Mesothelial cell of epicardium (in vitro differentiated cells): ENCODE data around the gene TM4SF18. TPM values are rescaled to one million over a fixed set of nuclear protein-coding genes. Genes with fewer than 3 reads are reported as not detected.

ENCODE experiments used
- DNase-seq, 2 experiments: peaks; one replicate each; pipeline ENCODE4 v3.0.0; 2021; ENCODE audit warnings: low spot score in 2 of 2; ENCODE audit not compliant: unreplicated experiment in 2 of 2
- H3K27ac Mint-ChIP-seq: 2 replicates; pipeline ENCODE4 v1.8.0; 2021; ENCODE audit warnings: mixed read lengths
- H3K27me3 Mint-ChIP-seq: 2 replicates; pipeline ENCODE4 v1.8.0; 2021; ENCODE audit warnings: low read depth, mixed read lengths
- H3K36me3 Mint-ChIP-seq: 2 replicates; pipeline ENCODE4 v1.8.0; 2021; ENCODE audit warnings: mixed read lengths
- H3K4me1 Mint-ChIP-seq: 2 replicates; pipeline ENCODE4 v1.8.0; 2021; ENCODE audit warnings: mixed read lengths
- H3K4me3 Mint-ChIP-seq: 2 replicates; pipeline ENCODE4 v1.8.0; 2021; ENCODE audit warnings: mild to moderate bottlenecking, moderate library complexity, mixed read lengths
- H3K9me3 Mint-ChIP-seq: 2 replicates; pipeline ENCODE4 v1.8.0; 2021; ENCODE audit warnings: mixed read lengths
- total RNA-seq: library from RNA; stranded (reverse); gene quantifications from 3 replicates; pipeline ENCODE4 v1.2.1, GENCODE V29; 2021
- TF ChIP-seq, protein P1 (sequence below): fragments of 200-600 bp; sonication (generic); IDR thresholded peaks from one replicate; pipeline ENCODE4 v1.5.0; 2021; ENCODE audit warnings: antibody characterized with exemption; ENCODE audit not compliant: unreplicated experiment

Gene TM4SF18
- total RNA-seq, 1 donor from 2014 or later, result 0.13 TPM

DNA sequence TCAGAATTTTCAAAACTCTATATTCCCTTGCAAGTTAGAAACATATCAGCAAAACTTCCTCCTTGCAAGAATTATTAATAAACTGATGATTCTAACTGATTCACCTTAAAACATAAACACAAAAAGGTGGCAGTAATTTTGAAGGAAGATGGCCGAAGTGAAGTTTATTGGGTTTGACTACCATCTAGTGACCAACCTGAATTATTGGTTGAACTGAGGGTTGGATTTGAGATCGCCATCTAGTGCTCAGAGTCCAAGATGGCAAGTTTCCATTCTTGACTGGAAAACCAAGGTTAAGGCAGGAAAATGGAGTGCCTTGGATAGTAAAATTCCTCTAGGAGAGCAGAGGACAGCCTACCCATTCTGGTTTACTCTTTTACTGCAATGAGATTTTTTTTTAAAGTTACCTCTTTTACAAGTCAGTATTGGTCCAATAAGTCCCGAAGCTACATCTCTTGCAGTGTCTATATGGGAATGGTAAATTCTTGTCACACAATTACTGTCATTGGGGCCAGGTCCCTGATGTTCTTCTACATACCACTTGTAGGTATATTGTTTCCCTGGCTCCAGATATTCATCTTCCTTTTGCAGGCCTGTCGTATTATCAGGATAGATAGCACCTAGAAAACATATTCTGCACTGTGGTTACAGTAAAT is 60.2 kb downstream of the TM4SF18 start:
- no peak for DNase-seq
- H3K36me3 Mint-ChIP-seq, result no peaks in the 10 kb centered on the region
- H3K4me3 Mint-ChIP-seq, result no peak overlapping the region
- H3K27ac Mint-ChIP-seq, result peak overlapping the region; percentile 55
- TF ChIP-seq, protein P1, sequence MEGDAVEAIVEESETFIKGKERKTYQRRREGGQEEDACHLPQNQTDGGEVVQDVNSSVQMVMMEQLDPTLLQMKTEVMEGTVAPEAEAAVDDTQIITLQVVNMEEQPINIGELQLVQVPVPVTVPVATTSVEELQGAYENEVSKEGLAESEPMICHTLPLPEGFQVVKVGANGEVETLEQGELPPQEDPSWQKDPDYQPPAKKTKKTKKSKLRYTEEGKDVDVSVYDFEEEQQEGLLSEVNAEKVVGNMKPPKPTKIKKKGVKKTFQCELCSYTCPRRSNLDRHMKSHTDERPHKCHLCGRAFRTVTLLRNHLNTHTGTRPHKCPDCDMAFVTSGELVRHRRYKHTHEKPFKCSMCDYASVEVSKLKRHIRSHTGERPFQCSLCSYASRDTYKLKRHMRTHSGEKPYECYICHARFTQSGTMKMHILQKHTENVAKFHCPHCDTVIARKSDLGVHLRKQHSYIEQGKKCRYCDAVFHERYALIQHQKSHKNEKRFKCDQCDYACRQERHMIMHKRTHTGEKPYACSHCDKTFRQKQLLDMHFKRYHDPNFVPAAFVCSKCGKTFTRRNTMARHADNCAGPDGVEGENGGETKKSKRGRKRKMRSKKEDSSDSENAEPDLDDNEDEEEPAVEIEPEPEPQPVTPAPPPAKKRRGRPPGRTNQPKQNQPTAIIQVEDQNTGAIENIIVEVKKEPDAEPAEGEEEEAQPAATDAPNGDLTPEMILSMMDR, result peak; percentile 76
- no peaks in the 10 kb centered on the region for H3K27me3 Mint-ChIP-seq
- peaks cover 45% of the 10 kb centered on the region for H3K4me1 Mint-ChIP-seq
- H3K9me3 Mint-ChIP-seq, result no peaks in the 10 kb centered on the region

DNA sequence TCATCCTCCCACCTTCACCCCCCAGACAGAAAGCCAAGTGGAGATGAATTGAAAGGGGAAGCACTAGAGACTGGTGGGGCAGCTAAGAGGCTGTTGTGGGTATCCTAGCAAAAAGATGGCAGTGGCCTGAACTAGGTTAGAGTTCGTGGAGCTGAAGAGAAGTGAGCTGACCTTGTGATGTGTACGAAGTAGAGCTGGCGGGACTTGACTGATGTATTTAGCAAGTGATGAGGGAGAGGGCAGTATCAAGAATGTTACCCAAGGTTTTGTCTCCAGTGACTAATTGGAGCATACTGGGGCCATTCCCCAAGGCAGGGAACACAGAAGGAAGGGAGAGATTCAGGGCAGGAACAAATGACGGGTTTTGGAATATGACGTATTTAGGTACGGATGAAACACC is 61.8 kb downstream of the TM4SF18 start:
- no peak for DNase-seq
- Mint-ChIP-seq H3K27me3 (no peaks in the 10 kb centered on the region), H3K36me3 (no peaks in the 10 kb centered on the region), H3K9me3 (no peaks in the 10 kb centered on the region), H3K27ac (no peak overlapping the region), H3K4me1 (peaks cover 41% of the 10 kb centered on the region), H3K4me3 (no peak overlapping the region)
- TF ChIP-seq, protein P1, result no peak

DNA sequence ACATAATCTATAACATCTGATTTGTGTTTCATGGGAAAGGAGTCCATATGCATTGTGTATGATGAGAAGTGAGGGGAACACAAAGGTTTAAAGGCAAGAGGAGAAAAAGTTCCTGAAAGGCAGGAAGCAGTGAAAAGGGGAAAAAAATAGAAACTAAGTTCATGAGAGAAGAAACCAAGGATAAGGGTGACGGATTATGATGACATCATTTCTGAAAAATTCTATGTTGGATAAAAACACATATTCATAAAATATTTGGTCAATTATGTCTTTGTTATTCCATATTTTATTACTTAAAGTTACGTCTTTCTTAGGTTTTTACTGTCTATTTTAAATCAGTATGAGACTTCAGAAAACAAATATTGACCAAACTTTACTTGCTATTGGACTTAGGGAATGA is 63.3 kb downstream of the TM4SF18 start:
- H3K36me3 Mint-ChIP-seq, result no peaks in the 10 kb centered on the region
- H3K27ac Mint-ChIP-seq, result peak overlapping the region; percentile 36
- H3K4me3 Mint-ChIP-seq, result no peak overlapping the region
- H3K4me1 Mint-ChIP-seq, result peaks cover 39% of the 10 kb centered on the region
- TF ChIP-seq, protein P1, result no peak
- no peak for DNase-seq
- no peaks in the 10 kb centered on the region for H3K27me3 Mint-ChIP-seq
- no peaks in the 10 kb centered on the region for H3K9me3 Mint-ChIP-seq

DNA sequence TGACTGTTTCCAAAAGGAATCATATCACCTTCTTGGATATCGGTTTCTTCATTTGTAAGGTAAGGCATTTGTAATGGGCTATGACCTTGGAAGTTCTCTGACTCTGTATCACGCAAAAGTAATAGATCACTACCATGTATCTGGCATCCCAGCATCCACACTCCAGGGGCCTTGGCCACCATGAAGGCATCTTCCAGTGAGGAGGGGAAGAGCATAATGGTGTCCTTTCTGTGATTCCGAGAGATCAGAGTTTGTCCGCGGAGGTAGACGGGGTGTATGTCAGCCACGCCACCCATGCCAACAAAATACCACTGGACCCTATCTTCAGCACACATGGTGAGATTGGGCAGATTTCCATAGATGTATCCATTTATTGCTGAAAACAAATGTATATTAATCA is 63.7 kb downstream of the TM4SF18 start:
- Mint-ChIP-seq H3K4me3 (no peak overlapping the region), H3K27me3 (no peaks in the 10 kb centered on the region)
- DNase-seq, result no peak

More for the DNA sequence above, 63.7 kb downstream of the TM4SF18 start:
- Mint-ChIP-seq H3K27ac (no peak overlapping the region), H3K36me3 (no peaks in the 10 kb centered on the region), H3K4me1 (peaks cover 37% of the 10 kb centered on the region), H3K9me3 (no peaks in the 10 kb centered on the region)
- TF ChIP-seq, protein P1, result no peak

Other genes starting within 250 kb of the TM4SF18 start
- gene HLTF, start 247.1 kb downstream of the TM4SF18 start, total RNA-seq, result 42.0 to 48.4 TPM (median 44.2 TPM) in 3 replicates
- gene HPS3, start 204.0 kb downstream of the TM4SF18 start, total RNA-seq, result 28.6 to 30.8 TPM (median 29.7 TPM) in 3 replicates
- 22.6 to 28.4 TPM (median 24.2 TPM) in 3 replicates for gene CP, start 111.8 kb downstream of the TM4SF18 start, total RNA-seq
- 39.2 to 52.2 TPM (median 43.5 TPM) in 3 replicates for gene TM4SF1, start 44.0 kb upstream of the TM4SF18 start, total RNA-seq
- 0.34 to 1.8 TPM (median 1.4 TPM) in 3 replicates for gene TM4SF4, start 141.1 kb upstream of the TM4SF18 start, total RNA-seq